ENCODE results near the gene TMEM14A.

- TF ChIP-seq, protein P1, sequence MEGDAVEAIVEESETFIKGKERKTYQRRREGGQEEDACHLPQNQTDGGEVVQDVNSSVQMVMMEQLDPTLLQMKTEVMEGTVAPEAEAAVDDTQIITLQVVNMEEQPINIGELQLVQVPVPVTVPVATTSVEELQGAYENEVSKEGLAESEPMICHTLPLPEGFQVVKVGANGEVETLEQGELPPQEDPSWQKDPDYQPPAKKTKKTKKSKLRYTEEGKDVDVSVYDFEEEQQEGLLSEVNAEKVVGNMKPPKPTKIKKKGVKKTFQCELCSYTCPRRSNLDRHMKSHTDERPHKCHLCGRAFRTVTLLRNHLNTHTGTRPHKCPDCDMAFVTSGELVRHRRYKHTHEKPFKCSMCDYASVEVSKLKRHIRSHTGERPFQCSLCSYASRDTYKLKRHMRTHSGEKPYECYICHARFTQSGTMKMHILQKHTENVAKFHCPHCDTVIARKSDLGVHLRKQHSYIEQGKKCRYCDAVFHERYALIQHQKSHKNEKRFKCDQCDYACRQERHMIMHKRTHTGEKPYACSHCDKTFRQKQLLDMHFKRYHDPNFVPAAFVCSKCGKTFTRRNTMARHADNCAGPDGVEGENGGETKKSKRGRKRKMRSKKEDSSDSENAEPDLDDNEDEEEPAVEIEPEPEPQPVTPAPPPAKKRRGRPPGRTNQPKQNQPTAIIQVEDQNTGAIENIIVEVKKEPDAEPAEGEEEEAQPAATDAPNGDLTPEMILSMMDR (IDR thresholded peaks at IDR 0.05; ENCODE audit: control extremely low read depth in 1 of 3, insufficient read depth in 1 of 3, low read depth in 1 of 3, low read length in 3 of 3): no peak
- TF ChIP-seq TCF12 (IDR thresholded peaks at IDR 0.05; ENCODE audit: low read depth, low read length) (no peak), EZH2 (IDR thresholded peaks at IDR 0.05; ENCODE audit: low read depth, low read length, severe bottlenecking) (no peak), MAFK (IDR thresholded peaks at IDR 0.05; ENCODE audit: low read depth, low read length) (no peak), RAD21 (IDR thresholded peaks at IDR 0.05 in 1 of 2, conservative IDR thresholded peaks at IDR 0.05 in 1 of 2; ENCODE audit: low read depth in 2 of 2, low read length in 2 of 2) (no peak), EP300 (IDR thresholded peaks at IDR 0.05; ENCODE audit: borderline replicate concordance in 1 of 2, low read depth in 2 of 2, low read length in 2 of 2) (no peak), CREB1 (IDR thresholded peaks at IDR 0.05) (no peak), SIX5 (IDR thresholded peaks at IDR 0.05; ENCODE audit: low read depth, low read length) (no peak), MAX (IDR thresholded peaks at IDR 0.05) (no peak), ZNF274 (IDR thresholded peaks at IDR 0.05; ENCODE audit: borderline replicate concordance, extremely low read depth, low read length) (no peak), RFX5 (IDR thresholded peaks at IDR 0.05; ENCODE audit: borderline replicate concordance, low read depth, low read length) (no peak), HDAC6 (IDR thresholded peaks at IDR 0.05; ENCODE audit: low read depth, low read length) (no peak)
- TF ChIP-seq, protein P2, sequence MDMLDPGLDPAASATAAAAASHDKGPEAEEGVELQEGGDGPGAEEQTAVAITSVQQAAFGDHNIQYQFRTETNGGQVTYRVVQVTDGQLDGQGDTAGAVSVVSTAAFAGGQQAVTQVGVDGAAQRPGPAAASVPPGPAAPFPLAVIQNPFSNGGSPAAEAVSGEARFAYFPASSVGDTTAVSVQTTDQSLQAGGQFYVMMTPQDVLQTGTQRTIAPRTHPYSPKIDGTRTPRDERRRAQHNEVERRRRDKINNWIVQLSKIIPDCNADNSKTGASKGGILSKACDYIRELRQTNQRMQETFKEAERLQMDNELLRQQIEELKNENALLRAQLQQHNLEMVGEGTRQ (IDR thresholded peaks at IDR 0.05; ENCODE audit: low read length): no peak
Observed at GRCh38 chr6:52689857-52690256, 18.9 kb downstream of the TMEM14A start.
